IPS-18a (cell line): Measurements from ENCODE around the gene PHC3.
"Not testable (repeated sequence)": the region's sequence is repeated elsewhere in the genome, so short reads cannot be mapped to it uniquely, and the experiment has no call there.

Experiments used
- H3K27ac ChIP-seq: one replicate; pipeline ENCODE4 v1.5.1; 2013; ENCODE audit warnings: low read length
- H3K27me3 ChIP-seq: one replicate; pipeline ENCODE4 v1.6.1; 2013; ENCODE audit warnings: mild to moderate bottlenecking, low read length; ENCODE audit not compliant: control insufficient read depth, insufficient read depth
- H3K36me3 ChIP-seq: one replicate; pipeline ENCODE4 v1.6.1; 2013; ENCODE audit warnings: low read depth, low read length; ENCODE audit not compliant: control insufficient read depth
- H3K4me1 ChIP-seq: one replicate; pipeline ENCODE4 v1.6.1; 2013; ENCODE audit warnings: low read depth, low read length; ENCODE audit not compliant: control insufficient read depth
- H3K4me3 ChIP-seq: one replicate; pipeline ENCODE4 v1.5.1; 2013; ENCODE audit warnings: low read length
- H3K9ac ChIP-seq: one replicate; pipeline ENCODE4 v1.6.1; 2013; ENCODE audit warnings: mild to moderate bottlenecking, low read length, moderate library complexity
- H3K9me3 ChIP-seq: one replicate; pipeline ENCODE4 v1.6.1; 2013; ENCODE audit warnings: low read depth, low read length; ENCODE audit not compliant: control insufficient read depth

Gene PHC3

GRCh38 chr3:170207717-170208116 lies 26.2 kb upstream of the PHC3 start:
- Histone ChIP-seq H3K9me3 (no peaks in the 10 kb centered on the region), H3K9ac (no peak overlapping the region), H3K36me3 (no peaks in the 10 kb centered on the region), H3K27ac (no peak overlapping the region), H3K4me3 (no peak overlapping the region), H3K4me1 (no peaks in the 10 kb centered on the region), H3K27me3 (no peaks in the 10 kb centered on the region)

DNA sequence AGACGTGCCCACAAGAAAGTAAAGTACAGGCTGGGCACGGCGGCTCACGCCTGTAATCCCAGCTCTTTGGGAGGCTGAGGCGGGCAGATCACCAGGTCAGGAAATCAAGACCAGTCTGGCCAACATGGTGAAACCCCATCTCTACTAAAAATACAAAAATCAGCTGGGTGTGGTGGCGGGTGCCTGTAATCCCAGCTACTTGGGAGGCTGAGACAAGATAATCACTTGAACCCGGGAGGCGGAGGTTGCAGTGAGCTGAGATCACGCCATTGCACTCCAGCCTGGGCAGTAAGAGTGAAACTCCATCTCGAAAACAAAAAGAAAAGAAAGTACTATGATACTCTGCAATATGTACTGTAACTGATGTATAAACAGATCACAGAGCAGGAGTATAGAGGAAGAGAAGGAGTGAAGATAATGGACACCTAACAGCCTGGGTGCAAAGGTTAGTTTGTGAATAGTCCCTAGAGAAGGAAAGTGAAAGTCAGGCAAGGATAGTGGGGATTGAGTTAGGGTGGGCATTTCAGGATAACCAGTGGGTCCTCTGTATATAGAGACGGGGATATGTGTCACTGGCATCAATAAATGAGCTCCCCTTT lies 24.7 kb upstream of the PHC3 start:
- H3K4me3 ChIP-seq, H3K4me1 ChIP-seq, H3K27me3 ChIP-seq, H3K9ac ChIP-seq, H3K36me3 ChIP-seq, H3K27ac ChIP-seq, H3K9me3 ChIP-seq: not testable (repeated sequence)

DNA sequence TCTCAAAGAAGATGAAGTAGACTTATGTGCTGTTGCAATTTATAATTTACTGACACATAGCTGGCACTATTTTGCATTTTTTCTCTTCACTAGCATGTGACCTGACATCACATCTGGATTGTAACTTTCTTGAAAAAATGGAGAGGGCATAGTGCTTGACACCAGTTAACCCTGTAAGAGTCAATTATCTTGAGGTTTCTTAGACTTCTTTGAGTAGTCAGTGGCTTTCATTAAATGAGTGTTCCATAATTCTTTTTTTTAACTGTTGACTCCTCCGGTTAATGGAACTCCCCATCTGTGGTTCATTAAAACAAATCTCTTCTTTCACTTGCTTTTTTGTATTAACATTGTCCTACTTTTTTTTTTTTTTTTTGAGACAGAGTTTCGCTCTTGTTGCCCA lies 23.8 kb upstream of the PHC3 start:
- Histone ChIP-seq H3K4me3 (no peak overlapping the region), H3K27ac (no peak overlapping the region), H3K4me1 (peaks cover 2% of the 10 kb centered on the region)

DNA sequence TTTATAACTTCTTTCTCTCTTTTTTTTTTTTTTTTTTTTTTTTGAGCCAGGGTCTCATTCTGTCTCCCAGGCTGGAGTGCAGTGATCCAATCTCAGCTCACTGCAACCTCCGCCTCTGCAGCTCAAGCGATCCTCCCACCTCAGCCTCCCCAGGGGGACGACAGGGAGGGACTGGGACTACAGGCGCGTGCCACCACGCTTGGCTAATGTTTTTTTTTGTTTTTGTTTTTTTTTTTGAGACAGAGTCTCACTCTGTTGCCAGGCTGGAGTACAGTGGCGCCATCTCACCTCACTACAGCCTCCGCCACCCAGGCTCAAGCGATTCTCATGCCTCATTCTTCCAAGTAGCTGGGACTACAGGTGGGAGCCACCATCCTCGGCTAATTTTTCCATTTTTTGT lies 23.0 kb upstream of the PHC3 start:
- Histone ChIP-seq H3K27me3 (no peaks in the 10 kb centered on the region), H3K27ac (no peak overlapping the region)

More for the DNA sequence above, 23.8 kb upstream of the PHC3 start:
- H3K9me3 ChIP-seq = no peaks in the 10 kb centered on the region
- no peak overlapping the region for H3K9ac ChIP-seq
- H3K27me3 ChIP-seq = no peaks in the 10 kb centered on the region
- no peaks in the 10 kb centered on the region for H3K36me3 ChIP-seq

DNA sequence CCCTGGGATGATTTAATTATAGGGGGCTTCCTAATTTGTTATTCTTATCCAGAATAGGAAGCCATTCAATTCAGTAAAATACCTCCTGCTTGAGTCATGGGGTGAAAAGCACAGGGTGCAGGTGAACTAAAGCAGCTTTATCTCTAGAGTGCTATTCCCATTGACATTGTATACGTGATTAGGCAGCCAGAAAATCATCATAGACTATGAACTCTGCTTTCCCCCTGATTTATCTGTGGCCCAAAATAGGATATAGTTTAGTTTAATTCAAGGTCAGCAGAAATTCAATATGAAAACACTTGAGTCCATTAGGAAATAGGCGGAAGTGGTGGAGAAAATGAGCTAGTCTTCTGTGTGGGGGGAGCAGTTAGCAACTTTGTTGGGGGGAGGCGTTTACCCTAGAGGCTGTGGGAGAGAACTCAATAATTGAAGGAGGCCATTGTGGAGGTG lies 22.5 kb upstream of the PHC3 start:
- Histone ChIP-seq H3K27me3 (no peaks in the 10 kb centered on the region), H3K4me1 (peaks cover 2% of the 10 kb centered on the region), H3K36me3 (no peaks in the 10 kb centered on the region), H3K9ac (no peak overlapping the region), H3K9me3 (no peaks in the 10 kb centered on the region), H3K4me3 (no peak overlapping the region), H3K27ac (no peak overlapping the region)

More for the DNA sequence above, 23.0 kb upstream of the PHC3 start:
- no peaks in the 10 kb centered on the region for H3K36me3 ChIP-seq
- H3K4me1 ChIP-seq = peaks cover 2% of the 10 kb centered on the region
- no peak overlapping the region for H3K4me3 ChIP-seq
- H3K9me3 ChIP-seq = no peaks in the 10 kb centered on the region
- no peak overlapping the region for H3K9ac ChIP-seq

- Histone ChIP-seq H3K27me3 (no peaks in the 10 kb centered on the region), H3K4me1 (peaks cover 2% of the 10 kb centered on the region), H3K36me3 (no peaks in the 10 kb centered on the region), H3K9me3 (no peaks in the 10 kb centered on the region), H3K27ac (no peak overlapping the region), H3K4me3 (no peak overlapping the region), H3K9ac (no peak overlapping the region)
These were observed 21.9 kb upstream of the PHC3 start for GRCh38 chr3:170203457-170203856.

DNA sequence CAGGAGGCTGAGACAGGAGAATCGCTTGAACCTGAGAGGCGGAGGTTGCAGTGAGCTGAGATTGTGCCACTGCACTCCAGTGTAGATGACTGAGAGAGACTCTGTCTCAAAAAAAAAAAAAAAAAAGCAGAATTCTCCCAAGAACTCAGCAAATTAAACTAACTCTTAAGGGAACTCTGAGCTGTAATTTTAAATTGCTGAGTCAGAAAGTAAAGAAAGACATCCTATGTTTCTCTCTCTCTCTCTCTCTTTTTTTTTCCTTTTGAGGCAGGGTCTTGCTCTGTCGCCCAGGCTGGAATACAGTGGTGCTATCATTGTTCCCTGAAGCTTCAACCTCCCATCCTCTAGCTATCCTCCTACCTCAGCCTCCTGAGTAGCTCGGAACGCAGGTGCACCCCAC lies 20.0 kb upstream of the PHC3 start:
- no peaks in the 10 kb centered on the region for H3K27me3 ChIP-seq
- no peak overlapping the region for H3K9ac ChIP-seq
- H3K9me3 ChIP-seq = no peaks in the 10 kb centered on the region
- no peak overlapping the region for H3K4me3 ChIP-seq
- H3K27ac ChIP-seq = no peak overlapping the region
- no peaks in the 10 kb centered on the region for H3K36me3 ChIP-seq
- H3K4me1 ChIP-seq = peaks cover 2% of the 10 kb centered on the region

DNA sequence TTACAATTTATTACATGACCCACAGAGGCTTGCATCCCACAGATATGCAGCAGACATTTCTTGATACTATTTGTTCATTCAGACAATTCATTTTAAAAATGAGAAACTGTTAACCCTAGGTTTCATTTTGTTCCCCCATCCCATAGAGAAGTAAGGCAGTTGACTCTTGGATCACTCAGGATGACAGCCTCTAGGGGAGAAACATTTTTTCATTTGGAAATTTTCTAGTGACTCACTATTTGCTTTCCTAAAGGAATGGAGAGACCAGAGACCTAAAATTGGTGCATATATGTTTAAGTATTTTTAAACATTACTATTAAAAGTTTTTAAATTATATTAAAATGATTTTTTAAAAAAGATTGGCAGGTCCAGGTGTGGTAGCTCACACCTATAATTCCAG lies 19.5 kb upstream of the PHC3 start:
- H3K27ac ChIP-seq = no peak overlapping the region

GRCh38 chr3:170196833-170197232 lies 15.3 kb upstream of the PHC3 start:
- Histone ChIP-seq H3K9me3 (no peaks in the 10 kb centered on the region), H3K4me3 (no peak overlapping the region), H3K27ac (no peak overlapping the region), H3K27me3 (no peaks in the 10 kb centered on the region), H3K9ac (no peak overlapping the region), H3K4me1 (peaks cover 2% of the 10 kb centered on the region), H3K36me3 (no peaks in the 10 kb centered on the region)

More for the DNA sequence above, 19.5 kb upstream of the PHC3 start:
- H3K36me3 ChIP-seq = no peaks in the 10 kb centered on the region
- H3K9me3 ChIP-seq = no peaks in the 10 kb centered on the region
- H3K9ac ChIP-seq = no peak overlapping the region
- H3K4me3 ChIP-seq = no peak overlapping the region
- H3K4me1 ChIP-seq = peaks cover 2% of the 10 kb centered on the region
- H3K27me3 ChIP-seq = no peaks in the 10 kb centered on the region

DNA sequence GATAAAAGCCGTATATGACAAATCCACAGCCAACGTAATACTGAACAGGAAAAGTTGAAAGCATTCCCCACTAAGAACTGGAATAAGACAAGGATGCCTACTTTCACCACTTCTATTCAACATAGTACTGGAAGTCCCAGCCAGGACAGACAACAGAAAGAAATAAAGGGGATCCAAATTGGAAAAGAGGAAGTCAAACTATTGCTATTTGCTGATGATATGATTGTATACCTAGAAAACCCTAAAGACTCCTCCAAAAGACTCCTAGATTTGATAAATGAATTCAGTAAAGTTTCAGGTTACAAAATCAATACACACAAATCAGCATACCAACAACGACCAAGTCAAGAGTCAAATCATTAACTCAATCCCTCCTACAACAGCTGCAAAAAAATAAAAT lies 14.2 kb upstream of the PHC3 start:
- H3K9ac ChIP-seq, H3K36me3 ChIP-seq, H3K9me3 ChIP-seq, H3K27ac ChIP-seq, H3K27me3 ChIP-seq, H3K4me3 ChIP-seq, H3K4me1 ChIP-seq: not testable (repeated sequence)

DNA sequence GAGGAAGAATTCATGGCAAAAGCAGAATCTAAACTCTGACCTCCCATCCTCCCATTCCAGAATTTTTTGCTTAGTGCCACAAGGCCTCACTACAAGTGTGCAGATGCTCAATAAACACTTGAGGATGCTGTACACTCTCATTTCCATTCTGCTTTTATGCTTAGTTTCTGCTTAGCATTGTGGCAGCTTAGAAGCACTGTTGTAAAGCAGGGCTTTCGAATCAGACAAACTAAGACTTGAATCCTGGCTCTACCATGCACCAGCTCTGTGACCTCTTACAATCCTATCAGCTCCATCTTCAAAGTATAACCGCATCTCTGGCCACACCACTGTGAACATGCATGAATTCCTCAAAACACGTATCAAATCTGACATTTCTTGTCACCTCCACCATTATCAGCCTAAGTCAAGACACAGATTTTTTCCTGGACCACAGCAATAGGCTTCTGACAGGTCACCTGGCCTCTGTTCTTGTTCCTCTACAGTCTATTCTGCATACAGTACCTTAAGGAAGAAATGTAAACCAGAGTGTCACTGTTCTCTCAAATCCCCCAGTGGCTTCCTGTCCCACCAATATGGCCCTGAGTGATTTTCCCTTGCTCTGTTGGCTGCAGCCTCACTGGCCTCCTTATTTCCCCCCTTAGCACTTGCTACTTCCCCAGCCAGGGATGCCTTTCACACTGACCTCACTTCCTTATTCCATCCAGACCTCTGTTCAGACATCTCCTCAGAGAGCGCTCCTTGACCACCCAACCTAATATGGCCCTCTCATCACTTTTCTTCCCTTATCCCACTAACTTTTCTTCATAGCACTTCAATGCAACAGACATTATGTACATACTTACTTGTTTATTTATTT lies 8.1 kb upstream of the PHC3 start:
- H3K9me3 ChIP-seq = no peaks in the 10 kb centered on the region
- H3K4me1 ChIP-seq = no peaks in the 10 kb centered on the region
- no peaks in the 10 kb centered on the region for H3K27me3 ChIP-seq
- no peak overlapping the region for H3K27ac ChIP-seq
- no peak overlapping the region for H3K4me3 ChIP-seq
- H3K9ac ChIP-seq = no peak overlapping the region
- no peaks in the 10 kb centered on the region for H3K36me3 ChIP-seq
